HG03354 (cell line): ENCODE data around the gene ELFN1.

Experiments used
- ATAC-seq: cut with Tn5 transposase; IDR thresholded peaks from one replicate; pipeline ENCODE4 v1.9.1; 2021; ENCODE audit warnings: mild to moderate bottlenecking; ENCODE audit not compliant: unreplicated experiment, poor library complexity, severe bottlenecking

ELFN1 gene

GRCh38 chr7:1691601-1692514, 21.8 kb downstream of the ELFN1 start:
- ATAC-seq: no peak

- ATAC-seq: no peak
Observed at GRCh38 chr7:1692515-1693418, 22.7 kb downstream of the ELFN1 start.

GRCh38 chr7:1693419-1693990, 23.4 kb downstream of the ELFN1 start:
- ATAC-seq: no peak

- ATAC-seq: no peak
Observed at GRCh38 chr7:1693991-1694524, 24.0 kb downstream of the ELFN1 start.

- ATAC-seq: no peak
Observed at GRCh38 chr7:1694611-1695511, 24.8 kb downstream of the ELFN1 start.

GRCh38 chr7:1695800-1696454, 25.9 kb downstream of the ELFN1 start:
- no peak for ATAC-seq

- ATAC-seq: no peak
Observed at GRCh38 chr7:1696671-1697498, 26.8 kb downstream of the ELFN1 start.

GRCh38 chr7:1697499-1698125, 27.5 kb downstream of the ELFN1 start:
- no peak for ATAC-seq

- ATAC-seq: no peak
Observed at GRCh38 chr7:1698201-1698600, 28.1 kb downstream of the ELFN1 start.

- ATAC-seq: no peak
Observed at GRCh38 chr7:1698951-1699350, 28.9 kb downstream of the ELFN1 start.

GRCh38 chr7:1700086-1700485, 30.0 kb downstream of the ELFN1 start:
- ATAC-seq: no peak

- ATAC-seq: no peak
Observed at GRCh38 chr7:1700536-1701333, 30.7 kb downstream of the ELFN1 start.

- no peak for ATAC-seq
Observed at GRCh38 chr7:1702652-1703051, 32.6 kb downstream of the ELFN1 start.

GRCh38 chr7:1703441-1703840, 33.4 kb downstream of the ELFN1 start:
- no peak for ATAC-seq

GRCh38 chr7:1703871-1704810, 34.1 kb downstream of the ELFN1 start:
- no peak for ATAC-seq
